B cell (primary cell): ENCODE results near the gene NCK2. TPM values are rescaled to one million over a fixed set of nuclear protein-coding genes. Genes with fewer than 3 reads are reported as not detected.

ENCODE experiments used
- ATAC-seq: fragments of 200-7000 bp; cut with Tn5 transposase; one replicate; pipeline ENCODE4 v1.10.0; 2021; ENCODE audit warnings: low read depth, mild to moderate bottlenecking, moderate number of reproducible peaks, moderate library complexity
- CTCF ChIA-PET: fragments of 350-600 bp; sonication (Branson Sonifier 250); formaldehyde crosslinking; loops from one replicate; lab custom pipeline; 2021; ENCODE audit warnings: antibody characterized with exemption, inconsistent platforms; lab: Charles Lee
- POLR2A ChIA-PET: fragments of 350-600 bp; sonication (Branson Sonifier 250); formaldehyde crosslinking; loops from one replicate; lab custom pipeline; 2021; ENCODE audit warnings: antibody characterized with exemption; lab: Charles Lee
- DNase-seq: peaks from one replicate; pipeline ENCODE4 v3.0.0; 2013
- H2AFZ ChIP-seq: 2 replicates; pipeline ENCODE4 v1.6.1; 2012; ENCODE audit warnings: mild to moderate bottlenecking, low read depth, low read length; ENCODE audit not compliant: insufficient read depth, poor library complexity, severe bottlenecking
- H3K27ac ChIP-seq, 2 donors: 1 replicate in 1 of 2; 2 replicates in 1 of 2; pipeline ENCODE4 v1.5.1; 2012 to 2013; ENCODE audit warnings: low read length in 2 of 2, mild to moderate bottlenecking in 2 of 2, moderate library complexity in 1 of 2
- H3K27me3 ChIP-seq, 4 experiments: fragments of 200-600 bp in 1 of 4; sonication (generic) in 1 of 4; replicated peaks in 1 of 4; 1 replicate in 2 of 4; 2 replicates in 2 of 4; pipeline versions ENCODE4 v1.6.1 to v1.7.0; 2013 to 2016; ENCODE audit warnings: low read length in 3 of 4, mild to moderate bottlenecking in 2 of 4, mixed read lengths in 1 of 4, moderate library complexity in 1 of 4; ENCODE audit not compliant: insufficient read depth in 4 of 4, control insufficient read depth in 3 of 4; ENCODE audit errors: control extremely low read depth in 1 of 4
- H3K36me3 ChIP-seq, 2 experiments: replicated peaks in 1 of 2; 1 replicate in 1 of 2; 2 replicates in 1 of 2; pipeline versions ENCODE4 v1.6.1 to v1.7.1; 2013; ENCODE audit warnings: low read length in 1 of 2; ENCODE audit not compliant: insufficient read depth in 2 of 2, control insufficient read depth in 1 of 2; ENCODE audit errors: control extremely low read depth in 1 of 2, extremely low read depth in 1 of 2
- H3K4me1 ChIP-seq, 2 donors: fragments of 200-600 bp in 1 of 2; sonication (generic) in 1 of 2; 1 replicate in 1 of 2; 2 replicates in 1 of 2; pipeline versions ENCODE4 v1.5.1 to v1.6.1; 2013 to 2017; ENCODE audit warnings: low read length in 2 of 2; ENCODE audit not compliant: control insufficient read depth in 2 of 2, insufficient read depth in 2 of 2
- H3K4me2 ChIP-seq: replicated peaks from 2 replicates; pipeline ENCODE3; 2012; ENCODE audit warnings: mild to moderate bottlenecking, low read depth, low read length; ENCODE audit not compliant: poor library complexity, severe bottlenecking
- H3K4me3 ChIP-seq, 5 experiments: fragments of 200-600 bp in 1 of 5; sonication (generic) in 1 of 5; 1 replicate in 3 of 5; 2 replicates in 2 of 5; pipeline versions ENCODE4 v1.5.1 to v1.7.0; 2011 to 2016; ENCODE audit warnings: low read length in 4 of 5, mild to moderate bottlenecking in 4 of 5, low read depth in 2 of 5, control low read depth in 1 of 5, moderate library complexity in 1 of 5; ENCODE audit not compliant: insufficient read depth in 1 of 5; ENCODE audit errors: control extremely low read depth in 1 of 5, extremely low read depth in 1 of 5
- H3K79me2 ChIP-seq: fragments of 200-600 bp; sonication (generic); one replicate; pipeline ENCODE4 v1.6.0; 2016; ENCODE audit warnings: low read length; ENCODE audit not compliant: control insufficient read depth, insufficient read depth
- H3K9ac ChIP-seq: fragments of 200-600 bp; sonication (generic); 2 replicates; pipeline ENCODE4 v1.6.1; 2017; ENCODE audit warnings: mild to moderate bottlenecking, low read length, moderate library complexity
- H3K9me3 ChIP-seq, 3 donors: one replicate each; pipeline versions ENCODE4 v1.6.1 to v1.7.1; 2013; ENCODE audit warnings: low read length in 2 of 3; ENCODE audit not compliant: control insufficient read depth in 2 of 3, insufficient read depth in 1 of 3; ENCODE audit errors: control extremely low read depth in 1 of 3
- H4K20me1 ChIP-seq: 2 replicates; pipeline ENCODE4 v1.6.0; 2012; ENCODE audit warnings: mild to moderate bottlenecking, low read length; ENCODE audit not compliant: insufficient read depth, control insufficient read depth, poor library complexity, severe bottlenecking
- H3K27ac Mint-ChIP-seq: one replicate; pipeline ENCODE4 v1.8.0; 2021; ENCODE audit warnings: mixed read lengths
- H3K27me3 Mint-ChIP-seq: one replicate; pipeline ENCODE4 v1.8.0; 2021; ENCODE audit warnings: mixed read lengths
- H3K4me1 Mint-ChIP-seq: one replicate; pipeline ENCODE4 v1.8.0; 2021; ENCODE audit warnings: mixed read lengths
- H3K4me3 Mint-ChIP-seq: one replicate; pipeline ENCODE4 v1.8.0; 2021; ENCODE audit warnings: mixed read lengths
- H3K9me3 Mint-ChIP-seq: one replicate; pipeline ENCODE4 v1.8.0; 2022; ENCODE audit warnings: mixed read lengths; ENCODE audit not compliant: insufficient read depth
- CTCF ChIP-seq: fragments of 200-600 bp; IDR thresholded peaks from one replicate; pipeline ENCODE4 v1.8.0; 2022; ENCODE audit warnings: antibody characterized with exemption, mild to moderate bottlenecking
- EZH2 ChIP-seq: IDR thresholded peaks from 2 replicates; pipeline ENCODE4 v1.6.1; 2012; ENCODE audit warnings: borderline replicate concordance, low read depth, mild to moderate bottlenecking, moderate library complexity, low read length; ENCODE audit not compliant: insufficient read depth, poor library complexity, severe bottlenecking
- WGBS: methylation state at CpG from one replicate; pipeline ENCODE4 v1.1.5; 2013; ENCODE audit warnings: missing lambda C conversion rate; ENCODE audit not compliant: insufficient coverage; 5-methylcytosine and 5-hydroxymethylcytosine counted together
- intact Hi-C: fragments of 100-400 bp; cut with micrococcal nuclease; formaldehyde crosslinking; loops from one replicate; pipeline ENCODE4 v1.10.0; 2022
- polyA plus RNA-seq: library from polyadenylated mRNA; depleted of rRNA; stranded (reverse); fragments of >200 nt; gene quantifications from 2 replicates; pipeline ENCODE4 v1.2.3, GENCODE V29; 2012
- total RNA-seq, 2 donors: library from RNA; stranded (reverse); fragments of 120-200 nt in 1 of 2; gene quantifications; 1 replicate in 1 of 2; 2 replicates in 1 of 2; pipeline versions ENCODE4 v1.2.3 to v1.2.4, GENCODE V29; 2013 to 2022

Gene NCK2
- total and polyA plus RNA-seq, 2 donors (not counting 1 experiment from before 2014, with no cell fraction given), result 64.2 to 72.3 TPM

DNA sequence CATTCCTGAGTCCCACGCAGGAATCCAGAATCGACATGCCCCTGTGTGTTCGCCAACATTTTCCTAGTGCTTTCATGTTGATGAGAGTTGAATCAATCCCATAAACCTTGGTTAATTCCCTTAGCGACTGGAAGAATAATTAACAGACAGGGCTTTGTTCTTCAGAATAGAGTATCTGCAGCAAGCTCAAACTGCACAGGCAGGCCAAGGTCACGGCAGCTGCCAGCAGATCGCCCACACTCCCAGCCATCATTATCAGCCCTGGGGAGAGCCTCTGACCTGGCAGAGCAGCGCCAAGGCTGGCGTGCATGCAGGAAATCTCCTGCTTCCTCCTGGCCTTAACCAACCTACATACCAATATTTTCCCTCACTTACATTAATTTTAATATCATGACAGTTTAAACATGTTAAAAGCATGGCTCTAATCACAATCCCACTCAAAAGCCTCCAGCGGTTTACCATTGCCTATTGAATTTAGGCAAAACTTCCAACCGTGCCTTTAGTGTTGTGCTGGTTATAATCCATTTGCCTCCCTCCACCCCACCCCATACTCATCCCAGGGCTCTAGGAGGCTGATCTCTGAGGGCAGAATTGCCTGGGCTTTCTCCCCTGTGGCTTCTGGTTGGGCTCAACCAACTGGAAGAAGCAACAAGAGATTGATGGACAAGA is 46.8 kb upstream of the NCK2 start:
- Mint-ChIP-seq H3K9me3 (no peaks in the 10 kb centered on the region), H3K27ac (no peak overlapping the region), H3K27me3 (peaks cover 29% of the 10 kb centered on the region), H3K4me1 (peaks cover 8% of the 10 kb centered on the region), H3K4me3 (no peak overlapping the region)
- Histone ChIP-seq H3K79me2 (no peaks in the 10 kb centered on the region), H3K4me1 (peaks cover 0 to 3% of the 10 kb centered on the region in 2 donors), H3K4me3 (no peak overlapping the region), H3K27ac (no peak overlapping the region), H3K9ac (no peak overlapping the region), H3K36me3 (no peaks in the 10 kb centered on the region), H2AFZ (no peak overlapping the region), H3K9me3 (peaks cover 0 to 3% (median 0%) of the 10 kb centered on the region in 3 donors), H3K4me2 (no peak overlapping the region), H4K20me1 (no peaks in the 10 kb centered on the region), H3K27me3 (peaks cover 0 to 8% (median 1%) of the 10 kb centered on the region in 4 experiments)
- intact Hi-C loops, result no loop called here
- CTCF ChIA-PET, result no interaction called here
- no peak for TF ChIP-seq CTCF
- TF ChIP-seq EZH2, result no peak
- POLR2A ChIA-PET, result no interaction called here
- no peak for DNase-seq
- ATAC-seq, result no peak
- WGBS, result 63% methylated on average over 9 of the region's 10 CpGs

- 87% methylated on average over 2 of the region's 2 CpGs for WGBS
- H3K4me3 ChIP-seq, result no peak overlapping the region
- Mint-ChIP-seq H3K27ac (no peak overlapping the region), H3K4me3 (no peak overlapping the region), H3K27me3 (peaks cover 29% of the 10 kb centered on the region), H3K4me1 (peaks cover 6% of the 10 kb centered on the region), H3K9me3 (no peaks in the 10 kb centered on the region)
- no peak overlapping the region for H2AFZ ChIP-seq
- no peak overlapping the region for H3K4me2 ChIP-seq
- H3K9ac ChIP-seq, result no peak overlapping the region
- DNase-seq (no peak), ATAC-seq (no peak)
- H3K9me3 ChIP-seq, result peaks cover 0 to 3% (median 1%) of the 10 kb centered on the region in 3 donors
- H4K20me1 ChIP-seq, result no peaks in the 10 kb centered on the region
- intact Hi-C loops, result no loop called here
- H3K27ac ChIP-seq, result no peak overlapping the region
- peaks cover 0 to 3% of the 10 kb centered on the region in 2 donors for H3K4me1 ChIP-seq
- ChIA-PET CTCF (no interaction called here), POLR2A (no interaction called here)
- peaks cover 0 to 8% (median 1%) of the 10 kb centered on the region in 4 experiments for H3K27me3 ChIP-seq
- H3K79me2 ChIP-seq, result no peaks in the 10 kb centered on the region
- TF ChIP-seq EZH2 (no peak), CTCF (no peak)
- H3K36me3 ChIP-seq, result no peaks in the 10 kb centered on the region
These were observed 45.9 kb upstream of the NCK2 start for GRCh38 chr2:105698820-105699219.
